Measurements from ENCODE around the gene TMED7. TPM values are rescaled to one million over a fixed set of nuclear protein-coding genes. Genes with fewer than 3 reads are reported as not detected.
"Not testable (repeated sequence)": the region's sequence is repeated elsewhere in the genome, so short reads cannot be mapped to it uniquely, and the experiment has no call there.

TMED7 gene
- total RNA-seq, 1 donor from 2014 or later = 66.8 TPM

- no peak for DNase-seq
- no peaks in the 10 kb centered on the region for H3K9me3 Mint-ChIP-seq (ENCODE audit: unreplicated experiment)
- no peak for TF ChIP-seq CTCF (IDR thresholded peaks at IDR 0.05; ENCODE audit: partially characterized antibody, unreplicated experiment)
- H3K36me3 Mint-ChIP-seq (ENCODE audit: unreplicated experiment) = peaks cover 11% of the 10 kb centered on the region
- H3K27ac Mint-ChIP-seq (ENCODE audit: unreplicated experiment) = no peak overlapping the region
- no peaks in the 10 kb centered on the region for H3K27me3 Mint-ChIP-seq (ENCODE audit: unreplicated experiment)
- H3K4me3 Mint-ChIP-seq (ENCODE audit: unreplicated experiment) = no peak overlapping the region
- no peaks in the 10 kb centered on the region for H3K4me1 Mint-ChIP-seq (ENCODE audit: low read depth, unreplicated experiment)
Measured at GRCh38 chr5:115655994-115656393, 30.2 kb upstream of the TMED7 start.

GRCh38 chr5:115649541-115649940 lies 23.7 kb upstream of the TMED7 start:
- DNase-seq = no peak
- Mint-ChIP-seq H3K4me1 (ENCODE audit: low read depth, unreplicated experiment) (no peaks in the 10 kb centered on the region), H3K27me3 (ENCODE audit: unreplicated experiment) (peaks cover 3% of the 10 kb centered on the region), H3K9me3 (ENCODE audit: unreplicated experiment) (no peaks in the 10 kb centered on the region), H3K27ac (ENCODE audit: unreplicated experiment) (no peak overlapping the region), H3K36me3 (ENCODE audit: unreplicated experiment) (no peaks in the 10 kb centered on the region), H3K4me3 (ENCODE audit: unreplicated experiment) (no peak overlapping the region)
- TF ChIP-seq CTCF (IDR thresholded peaks at IDR 0.05; ENCODE audit: partially characterized antibody, unreplicated experiment) = no peak

GRCh38 chr5:115648056-115648455 lies 22.2 kb upstream of the TMED7 start:
- Mint-ChIP-seq H3K27me3 (ENCODE audit: unreplicated experiment) (peaks cover 4% of the 10 kb centered on the region), H3K36me3 (ENCODE audit: unreplicated experiment) (no peaks in the 10 kb centered on the region), H3K9me3 (ENCODE audit: unreplicated experiment) (no peaks in the 10 kb centered on the region), H3K4me3 (ENCODE audit: unreplicated experiment) (no peak overlapping the region), H3K27ac (ENCODE audit: unreplicated experiment) (no peak overlapping the region), H3K4me1 (ENCODE audit: low read depth, unreplicated experiment) (no peaks in the 10 kb centered on the region)
- no peak for TF ChIP-seq CTCF (IDR thresholded peaks at IDR 0.05; ENCODE audit: partially characterized antibody, unreplicated experiment)
- no peak for DNase-seq

GRCh38 chr5:115645386-115645785 lies 19.6 kb upstream of the TMED7 start:
- not testable (repeated sequence) for DNase-seq; H3K27ac Mint-ChIP-seq (ENCODE audit: unreplicated experiment); H3K4me3 Mint-ChIP-seq (ENCODE audit: unreplicated experiment); H3K9me3 Mint-ChIP-seq (ENCODE audit: unreplicated experiment); H3K27me3 Mint-ChIP-seq (ENCODE audit: unreplicated experiment); H3K36me3 Mint-ChIP-seq (ENCODE audit: unreplicated experiment); H3K4me1 Mint-ChIP-seq (ENCODE audit: low read depth, unreplicated experiment)

GRCh38 chr5:115644046-115644445 lies 18.2 kb upstream of the TMED7 start:
- Mint-ChIP-seq H3K4me1 (ENCODE audit: low read depth, unreplicated experiment) (peaks cover 6% of the 10 kb centered on the region), H3K27me3 (ENCODE audit: unreplicated experiment) (peaks cover 7% of the 10 kb centered on the region), H3K4me3 (ENCODE audit: unreplicated experiment) (no peak overlapping the region), H3K27ac (ENCODE audit: unreplicated experiment) (no peak overlapping the region), H3K36me3 (ENCODE audit: unreplicated experiment) (no peaks in the 10 kb centered on the region), H3K9me3 (ENCODE audit: unreplicated experiment) (peaks cover 3% of the 10 kb centered on the region)
- DNase-seq = no peak
- no peak for TF ChIP-seq CTCF (IDR thresholded peaks at IDR 0.05; ENCODE audit: partially characterized antibody, unreplicated experiment)

GRCh38 chr5:115641948-115642347 lies 16.1 kb upstream of the TMED7 start:
- Mint-ChIP-seq H3K9me3 (ENCODE audit: unreplicated experiment) (peaks cover 3% of the 10 kb centered on the region), H3K27me3 (ENCODE audit: unreplicated experiment) (peaks cover 7% of the 10 kb centered on the region), H3K4me3 (ENCODE audit: unreplicated experiment) (no peak overlapping the region), H3K4me1 (ENCODE audit: low read depth, unreplicated experiment) (peaks cover 14% of the 10 kb centered on the region), H3K36me3 (ENCODE audit: unreplicated experiment) (no peaks in the 10 kb centered on the region), H3K27ac (ENCODE audit: unreplicated experiment) (no peak overlapping the region)
- TF ChIP-seq CTCF (IDR thresholded peaks at IDR 0.05; ENCODE audit: partially characterized antibody, unreplicated experiment) = no peak
- no peak for DNase-seq

All from glutamatergic neuron (in vitro differentiated cells).